GM21526 (cell line): Measurements from ENCODE around the gene CD22.
"Not testable (repeated sequence)": the region's sequence is repeated elsewhere in the genome, so short reads cannot be mapped to it uniquely, and the experiment has no call there.

Experiments used
- ATAC-seq: cut with Tn5 transposase; IDR thresholded peaks from one replicate; pipeline ENCODE4 v1.9.1; 2021; ENCODE audit warnings: moderate library complexity; ENCODE audit not compliant: unreplicated experiment, low FRiP score

The CD22 gene

DNA sequence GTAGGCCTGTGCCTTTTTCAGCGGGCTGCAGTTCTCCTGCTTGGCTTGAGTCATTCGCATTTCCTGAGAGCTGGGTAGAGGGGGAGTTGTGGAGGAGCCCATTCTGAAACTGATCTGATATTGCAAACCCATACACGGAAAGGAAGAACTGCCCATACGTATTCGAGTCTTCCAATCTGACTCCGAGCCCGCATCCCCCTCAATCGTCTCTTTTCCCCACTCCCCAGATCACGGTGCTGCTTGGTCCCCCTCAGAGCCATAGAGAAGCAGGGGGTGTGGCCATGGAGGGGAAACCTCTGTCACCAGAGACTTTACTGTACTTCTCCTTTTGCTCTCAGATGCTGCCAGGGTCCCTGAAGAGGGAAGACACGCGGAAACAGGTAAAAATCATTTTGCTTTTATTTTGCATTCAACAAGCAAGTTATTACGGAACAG is at the start of gene CD22:
Gene CD22 (plus strand): TSS at position 337 of the 435 bp plus-strand sequence. CDS start 2,854 bp downstream, outside the sequence.
- ATAC-seq, result no peak

DNA sequence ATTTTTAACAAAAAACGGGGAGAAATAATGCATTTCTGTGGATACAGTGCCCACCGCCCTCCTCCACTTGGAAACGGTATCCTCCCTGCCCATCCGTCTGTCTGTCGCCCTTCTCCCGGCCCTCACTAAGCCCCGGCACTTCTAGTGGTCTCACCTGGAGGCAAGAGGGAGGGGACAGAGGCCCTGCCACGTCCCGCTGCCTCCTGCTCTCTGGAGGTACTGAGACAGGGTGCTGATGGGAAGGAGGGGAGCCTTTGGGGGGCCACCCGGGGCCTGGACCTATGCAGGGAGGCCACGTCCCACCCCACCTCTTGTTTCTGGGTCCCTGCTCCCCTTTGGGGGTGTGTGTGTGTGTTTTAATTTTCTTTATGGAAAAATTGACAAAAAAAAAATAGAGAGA is 49.6 kb upstream of the CD22 start:
- ATAC-seq, result no peak

- ATAC-seq, result no peak
Measured at GRCh38 chr19:35279985-35280821, 48.8 kb upstream of the CD22 start.

GRCh38 chr19:35281303-35281702 is 47.7 kb upstream of the CD22 start:
- ATAC-seq, result no peak

GRCh38 chr19:35284153-35285094 is 44.6 kb upstream of the CD22 start:
- no peak for ATAC-seq

DNA sequence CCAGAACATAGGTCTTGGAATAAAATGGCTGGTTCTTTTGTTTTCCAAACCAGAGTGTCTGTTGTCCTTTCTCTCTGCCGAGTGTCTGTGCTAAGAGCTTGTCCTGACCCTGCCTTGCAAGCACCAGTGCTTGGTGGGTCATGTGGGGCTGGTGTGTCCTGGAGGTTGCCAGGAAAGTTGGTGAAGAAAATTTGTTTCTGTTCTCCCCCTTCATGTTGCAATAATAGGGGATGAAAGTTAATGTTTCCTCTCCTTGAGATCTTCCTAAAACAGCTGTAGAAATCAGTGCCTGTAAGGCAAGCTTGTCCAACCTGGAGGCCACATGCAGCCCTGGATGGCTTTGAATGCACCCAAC is 43.9 kb upstream of the CD22 start:
- ATAC-seq, result no peak

- ATAC-seq, result not testable (repeated sequence)
Measured at GRCh38 chr19:35285465-35285864, 43.5 kb upstream of the CD22 start.

DNA sequence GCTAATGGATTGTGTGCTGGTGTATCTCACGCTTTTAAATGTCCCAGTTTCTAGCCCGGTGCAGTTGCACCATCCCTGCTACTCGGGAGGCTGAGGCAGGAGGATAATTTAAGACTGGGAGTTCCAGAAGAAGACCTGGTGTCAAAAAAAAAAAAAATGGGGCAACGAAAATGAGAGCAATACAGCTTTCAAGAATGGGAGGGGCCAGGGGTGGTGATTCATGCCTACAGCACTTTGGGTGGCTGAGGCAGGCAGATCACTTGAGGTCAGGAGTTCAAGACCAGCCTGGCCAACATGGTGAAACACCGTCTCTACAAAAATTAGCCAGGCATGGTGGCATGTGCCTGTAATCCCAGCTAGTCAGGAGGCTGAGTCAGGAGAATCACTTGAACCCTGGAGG is 42.9 kb upstream of the CD22 start:
- not testable (repeated sequence) for ATAC-seq

GRCh38 chr19:35287713-35288112 is 41.3 kb upstream of the CD22 start:
- no peak for ATAC-seq

DNA sequence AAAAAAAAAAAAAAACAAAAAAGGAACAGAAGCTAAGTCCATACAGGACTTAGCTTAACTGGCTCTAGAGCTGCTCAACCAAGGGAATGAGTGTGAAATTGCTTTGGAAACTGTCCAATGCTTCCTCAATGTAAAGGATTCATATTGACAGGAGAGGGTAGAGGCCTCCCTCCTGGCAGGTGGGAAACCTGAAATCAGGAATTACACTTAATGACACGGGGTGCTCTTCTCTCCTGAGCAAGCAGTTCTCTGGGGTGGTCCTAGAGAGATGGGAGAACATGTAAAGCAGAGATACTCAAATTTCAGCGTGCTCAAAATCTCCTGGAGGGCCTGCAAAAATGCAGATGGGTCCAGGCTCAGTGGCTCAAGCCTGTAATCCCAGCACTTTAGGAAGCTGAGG is 40.7 kb upstream of the CD22 start:
- no peak for ATAC-seq

DNA sequence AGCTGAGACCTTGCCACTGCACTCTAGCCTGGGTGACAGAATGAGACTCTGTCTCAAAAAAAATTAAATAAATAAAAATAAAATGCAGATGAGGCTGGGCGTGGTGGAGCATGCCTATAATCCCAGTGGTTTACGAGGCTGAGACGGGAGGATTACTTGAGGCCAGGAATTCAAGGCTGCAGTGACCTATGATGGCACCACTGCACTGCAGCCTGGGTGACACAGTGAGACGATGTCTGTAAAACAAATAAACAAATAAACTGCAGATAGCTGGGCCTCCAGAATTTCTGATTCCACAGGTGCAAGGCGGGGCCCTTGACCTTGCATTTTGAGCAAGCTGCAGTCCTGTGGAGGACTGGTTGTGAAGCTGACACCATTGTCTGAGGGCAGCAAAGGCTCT is 40.1 kb upstream of the CD22 start:
- ATAC-seq, result no peak

DNA sequence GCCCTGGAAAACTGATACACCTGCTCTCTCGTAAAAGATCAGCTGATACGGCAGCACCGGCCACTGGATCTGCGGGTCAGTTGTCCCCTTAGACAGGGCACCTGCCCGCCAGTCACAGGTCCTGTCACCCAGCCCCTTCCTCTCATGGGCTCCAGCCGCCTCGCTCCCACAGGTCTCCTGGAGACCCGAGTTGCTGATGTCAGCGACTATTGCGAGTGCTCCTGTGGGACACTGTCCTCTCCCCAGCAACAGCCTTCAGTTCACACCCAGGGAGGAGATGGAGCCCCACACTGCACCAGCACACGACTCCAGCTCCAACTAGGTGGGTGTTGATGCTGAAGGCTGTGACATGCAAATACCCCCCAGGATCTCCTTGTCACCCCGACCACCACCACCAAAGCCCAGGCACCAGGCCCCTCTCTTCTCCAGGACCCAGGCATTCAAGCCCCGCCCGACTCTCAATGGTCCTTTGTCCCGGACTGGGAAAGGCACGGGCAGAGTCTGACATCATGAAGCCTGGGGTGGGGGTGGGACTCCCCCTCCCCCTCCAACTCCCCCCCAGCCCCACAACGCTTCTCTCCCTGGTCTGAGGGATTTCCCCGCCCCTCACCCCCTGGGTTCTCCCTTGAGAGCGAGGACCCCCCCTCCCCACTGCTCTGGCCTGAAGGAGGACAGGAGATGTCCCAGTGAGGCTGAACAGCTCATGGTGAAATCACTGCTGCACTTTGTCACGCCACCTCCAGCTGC is 38.4 kb upstream of the CD22 start:
- no peak for ATAC-seq

GRCh38 chr19:35291259-35291658 is 37.7 kb upstream of the CD22 start:
- ATAC-seq, result no peak

DNA sequence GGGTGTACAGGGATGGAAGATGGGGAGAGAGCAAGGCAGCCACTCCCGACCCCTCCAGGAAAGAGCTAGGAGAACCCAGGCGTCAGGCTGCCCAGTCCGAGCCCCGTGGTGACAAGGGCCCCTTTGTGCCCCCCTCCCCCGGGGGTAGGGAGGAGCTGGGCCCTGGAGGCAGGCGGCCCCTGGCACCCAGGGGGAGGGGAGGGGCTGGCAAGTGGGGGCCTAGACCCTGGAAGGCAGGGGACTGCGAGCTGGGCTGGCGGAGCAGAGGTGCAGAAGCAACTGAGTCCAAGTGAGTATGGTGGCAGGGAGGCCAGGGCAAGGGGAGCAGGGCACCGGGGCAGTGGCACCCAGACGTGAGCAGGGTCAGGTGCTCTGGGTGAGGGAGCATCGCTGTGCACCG is 37.1 kb upstream of the CD22 start, which contains the start of gene MAG:
Gene MAG (plus strand): TSS at position 246 of the 400 bp plus-strand sequence. CDS start 3,248 bp downstream, outside the sequence.
- ATAC-seq, result no peak

GRCh38 chr19:35292421-35293362 is 36.3 kb upstream of the CD22 start:
- no peak for ATAC-seq

DNA sequence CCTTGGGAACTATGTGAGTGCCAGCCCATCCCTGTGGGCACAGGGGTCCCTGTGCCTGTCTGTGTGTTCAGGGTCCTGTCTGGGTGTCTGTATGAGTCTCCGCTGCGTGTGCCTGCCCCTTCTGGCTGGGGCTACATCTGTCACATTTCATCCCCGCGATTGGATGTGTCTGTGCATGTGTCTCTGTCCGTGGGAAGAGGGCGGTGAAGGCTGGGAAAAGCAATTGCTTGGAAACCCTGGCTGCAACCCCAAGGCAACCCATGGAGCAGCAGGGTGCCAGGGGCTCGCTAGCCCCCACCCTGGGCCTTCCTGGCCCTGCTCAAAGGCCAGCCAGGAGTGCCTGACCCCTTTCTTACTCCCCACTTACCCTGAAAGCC is 35.6 kb upstream of the CD22 start:
- ATAC-seq, result no peak

DNA sequence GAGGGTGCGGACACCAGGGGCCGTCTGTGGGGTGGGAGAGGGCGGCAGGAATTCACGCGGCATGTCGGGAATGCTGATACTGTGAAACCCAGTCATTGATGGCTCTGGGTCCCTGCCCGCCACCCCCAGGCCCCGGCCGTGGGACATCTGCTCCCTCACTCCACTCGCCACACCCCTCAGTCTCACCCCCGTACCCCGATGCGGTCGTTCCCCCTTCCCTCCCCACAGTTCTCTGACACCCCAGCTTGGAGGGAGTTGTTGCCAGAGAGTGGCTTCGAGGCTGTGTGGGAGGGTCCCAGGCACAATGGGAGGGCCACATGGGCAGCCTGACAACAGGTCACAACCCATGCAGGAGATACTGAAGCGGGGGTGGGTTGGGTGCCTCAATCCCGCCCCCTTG is 35.2 kb upstream of the CD22 start:
- ATAC-seq, result no peak

GRCh38 chr19:35294328-35294727 is 34.7 kb upstream of the CD22 start:
- no peak for ATAC-seq
